GM18951 (cell line): Measurements from ENCODE around the gene PYGO2.
A peak's percentile ranks its signal among the peaks of the same experiment; 100 is the strongest.
"Not testable (repeated sequence)": the region's sequence is repeated elsewhere in the genome, so short reads cannot be mapped to it uniquely, and the experiment has no call there.

Source experiments
- POLR2A ChIP-seq: IDR thresholded peaks from 4 replicates; pipeline ENCODE4 v1.6.1; 2011; ENCODE audit warnings: mild to moderate bottlenecking; ENCODE audit not compliant: insufficient read length, insufficient read depth; ENCODE audit errors: extremely low read depth
- in situ Hi-C: fragments of 300-500 bp; cut with MboI; formaldehyde crosslinking; loops from one replicate; pipeline ENCODE4 v1.12.0; 2022; ENCODE audit warnings: low sequenced_read_pairs, mixed read lengths, inconsistent platforms; ENCODE audit not compliant: unreplicated experiment

The PYGO2 gene

DNA sequence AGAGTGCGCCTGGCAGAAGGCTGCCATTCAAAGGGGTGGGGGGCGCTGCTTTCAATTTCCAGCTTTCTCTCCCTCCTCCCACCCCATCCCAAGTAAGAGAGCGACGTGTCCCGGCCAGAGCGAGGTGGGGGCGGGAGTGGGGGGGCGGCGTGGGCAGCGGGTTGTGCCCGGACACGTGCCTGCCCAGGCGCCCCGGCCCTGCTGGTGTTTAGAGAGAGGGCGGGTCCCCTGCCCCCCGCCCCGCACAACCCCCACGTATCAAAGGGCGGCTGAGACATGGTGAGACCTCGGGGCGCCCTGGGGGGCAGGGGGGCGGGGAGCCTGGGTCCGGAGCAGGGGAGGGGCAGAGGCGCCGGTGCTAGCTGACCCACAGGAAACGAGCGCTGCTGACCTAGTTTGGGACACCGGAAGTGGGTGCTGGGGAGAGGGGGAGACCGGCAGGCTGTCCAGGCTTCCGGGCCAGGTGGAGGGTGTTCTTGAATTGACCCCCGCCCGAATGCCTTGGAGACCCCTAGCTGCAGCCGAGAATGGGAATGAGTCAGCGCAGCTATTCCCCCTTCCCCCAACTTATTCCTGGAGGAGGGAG, 42.3 kb upstream of the PYGO2 start:
- in situ Hi-C loops = no loop called here

DNA sequence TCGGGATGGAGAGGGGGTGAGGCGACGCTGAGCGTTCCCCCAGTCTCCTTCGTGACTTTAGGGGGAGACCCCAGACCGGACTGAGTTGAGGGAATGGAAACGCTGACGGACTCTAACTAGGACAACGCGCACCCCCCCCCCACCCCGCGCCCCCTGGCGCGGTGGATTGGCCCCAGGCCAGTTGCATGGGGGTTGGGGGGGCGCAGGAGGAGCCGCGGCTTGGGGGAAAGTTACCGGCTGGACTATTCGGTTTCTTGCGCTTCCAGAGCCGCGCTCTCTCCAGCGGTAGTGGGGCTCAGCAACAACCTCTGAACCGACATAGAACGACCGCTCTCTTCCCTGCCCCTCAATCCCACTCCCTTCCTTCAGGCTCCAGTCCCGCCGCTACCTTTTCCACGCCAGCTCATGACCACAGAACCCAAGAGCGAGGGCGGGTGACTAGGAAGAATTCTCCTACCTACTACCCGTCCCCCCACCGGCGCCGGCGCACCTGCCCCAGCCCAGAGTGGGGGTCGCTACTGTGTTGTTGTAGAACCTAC, 41.7 kb upstream of the PYGO2 start:
- in situ Hi-C loops = no loop called here
- TF ChIP-seq POLR2A = peak; percentile 16

More for the DNA sequence above, 42.3 kb upstream of the PYGO2 start:
- TF ChIP-seq POLR2A = peak; percentile 20

DNA sequence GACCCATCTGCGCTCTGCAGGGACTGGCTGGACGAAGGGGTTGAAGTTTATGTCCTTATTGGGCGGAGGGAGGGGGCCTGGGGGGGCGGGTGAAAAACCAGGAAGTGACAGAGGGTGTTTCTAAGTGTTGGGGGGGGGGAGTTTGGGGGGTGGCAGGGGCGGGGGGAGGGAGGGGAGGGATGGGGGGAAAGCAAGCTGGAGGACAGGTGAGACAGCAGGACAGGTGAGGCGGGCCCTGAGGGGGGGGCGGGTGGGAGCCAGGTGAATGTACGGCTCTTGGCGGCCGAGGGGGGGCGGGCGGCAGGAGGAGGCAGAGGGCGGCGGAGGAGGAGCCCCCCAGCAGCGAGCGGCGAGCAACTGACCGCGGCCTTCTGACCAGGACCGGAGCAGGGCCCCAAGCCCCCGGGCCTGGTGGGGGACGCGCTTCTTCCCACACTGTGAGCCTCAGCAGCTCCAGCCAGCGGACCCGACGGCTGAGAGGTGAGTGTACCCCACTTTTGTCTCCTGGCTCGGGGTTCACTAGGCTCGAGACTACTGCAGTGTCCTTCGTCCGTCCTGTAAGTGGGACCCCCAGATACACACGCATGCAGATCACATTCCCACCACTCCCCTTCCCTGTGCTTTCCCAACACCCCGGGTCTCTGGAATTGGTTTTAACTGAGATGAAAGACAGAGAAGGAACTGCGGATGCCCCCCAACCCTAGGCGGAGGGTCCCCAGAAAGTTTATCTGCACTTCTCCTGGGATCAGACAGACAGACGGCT, 41.1 kb upstream of the PYGO2 start, which contains the start of gene ZBTB7B:
Gene ZBTB7B, plus strand, starts transcription at position 339 of the 763 bp plus-strand sequence. CDS start 11,859 bp downstream, outside the sequence.
- no peak for TF ChIP-seq POLR2A
- in situ Hi-C loops = no loop called here

- in situ Hi-C loops = no loop called here
- TF ChIP-seq POLR2A = peak; percentile 1
Measured at GRCh38 chr1:155001675-155002463, 40.3 kb upstream of the PYGO2 start.

DNA sequence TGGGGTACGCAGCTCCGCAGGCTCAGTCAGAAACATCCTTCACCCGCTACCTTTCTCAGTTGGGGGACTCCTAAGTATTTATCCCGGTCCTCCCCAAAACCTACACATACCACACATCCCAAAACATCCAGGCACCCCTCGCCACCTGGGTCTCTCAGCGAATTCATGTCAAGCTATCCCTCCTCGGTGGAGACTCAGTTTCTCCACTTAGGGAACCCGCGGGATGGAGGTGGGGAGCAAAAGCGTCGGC, 39.8 kb upstream of the PYGO2 start:
- in situ Hi-C loops = no loop called here
- TF ChIP-seq POLR2A = no peak

DNA sequence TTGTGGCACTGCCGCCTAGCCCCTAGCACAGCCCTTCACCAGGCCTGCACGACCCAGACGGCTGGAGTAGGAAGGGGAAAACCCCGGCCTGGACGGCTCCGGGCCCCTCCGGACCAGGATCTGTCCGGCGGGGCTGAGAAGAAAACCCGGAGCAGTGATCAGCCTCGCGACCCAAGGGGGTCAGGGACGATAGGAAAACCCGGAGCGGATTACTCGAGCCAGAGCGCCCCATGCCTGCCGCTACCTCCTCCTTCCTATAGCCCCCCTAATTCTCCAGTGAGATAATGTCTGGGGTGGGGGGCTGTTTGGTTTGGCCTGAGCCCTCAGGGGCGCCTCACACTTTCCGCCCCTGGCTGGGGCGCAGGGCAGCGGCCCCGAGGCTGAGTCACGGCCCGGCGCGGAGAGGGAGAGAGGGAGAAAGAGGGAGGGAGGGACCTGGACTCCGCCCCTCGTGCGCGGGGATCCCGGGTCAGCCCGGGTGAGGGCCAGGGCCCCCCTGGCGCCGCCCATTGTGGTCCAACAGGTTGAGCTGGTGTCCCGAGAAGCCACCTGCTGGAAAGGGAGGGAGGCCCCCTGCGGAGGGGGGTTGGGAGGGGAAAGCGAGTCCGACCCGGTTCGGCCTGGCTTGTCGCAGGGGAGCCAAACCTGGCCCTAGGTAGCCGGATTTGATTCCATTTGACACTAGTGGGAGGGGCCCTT, 39.3 kb upstream of the PYGO2 start:
- peak; percentile 66 for TF ChIP-seq POLR2A
- in situ Hi-C loops = no loop called here

DNA sequence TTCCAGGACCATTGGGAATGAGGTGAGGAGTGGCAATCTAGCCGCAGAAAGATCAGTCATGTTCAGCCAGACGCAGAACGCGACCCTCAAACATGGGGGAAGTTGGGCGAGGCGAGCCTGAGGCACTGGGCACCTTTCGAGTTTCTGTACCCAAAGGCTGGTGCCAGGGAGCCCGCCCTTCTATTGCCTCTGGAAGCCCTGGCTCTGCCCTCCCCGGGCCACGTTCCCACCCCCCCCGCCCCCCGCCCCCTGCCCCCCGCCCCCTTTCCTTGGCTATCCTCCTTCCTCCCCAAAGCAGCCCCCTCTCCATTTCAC, 38.8 kb upstream of the PYGO2 start:
- no peak for TF ChIP-seq POLR2A
- in situ Hi-C loops = no loop called here

- peak; percentile 43 for TF ChIP-seq POLR2A
- in situ Hi-C loops = no loop called here
Measured at GRCh38 chr1:154999571-155000410, 38.2 kb upstream of the PYGO2 start.

DNA sequence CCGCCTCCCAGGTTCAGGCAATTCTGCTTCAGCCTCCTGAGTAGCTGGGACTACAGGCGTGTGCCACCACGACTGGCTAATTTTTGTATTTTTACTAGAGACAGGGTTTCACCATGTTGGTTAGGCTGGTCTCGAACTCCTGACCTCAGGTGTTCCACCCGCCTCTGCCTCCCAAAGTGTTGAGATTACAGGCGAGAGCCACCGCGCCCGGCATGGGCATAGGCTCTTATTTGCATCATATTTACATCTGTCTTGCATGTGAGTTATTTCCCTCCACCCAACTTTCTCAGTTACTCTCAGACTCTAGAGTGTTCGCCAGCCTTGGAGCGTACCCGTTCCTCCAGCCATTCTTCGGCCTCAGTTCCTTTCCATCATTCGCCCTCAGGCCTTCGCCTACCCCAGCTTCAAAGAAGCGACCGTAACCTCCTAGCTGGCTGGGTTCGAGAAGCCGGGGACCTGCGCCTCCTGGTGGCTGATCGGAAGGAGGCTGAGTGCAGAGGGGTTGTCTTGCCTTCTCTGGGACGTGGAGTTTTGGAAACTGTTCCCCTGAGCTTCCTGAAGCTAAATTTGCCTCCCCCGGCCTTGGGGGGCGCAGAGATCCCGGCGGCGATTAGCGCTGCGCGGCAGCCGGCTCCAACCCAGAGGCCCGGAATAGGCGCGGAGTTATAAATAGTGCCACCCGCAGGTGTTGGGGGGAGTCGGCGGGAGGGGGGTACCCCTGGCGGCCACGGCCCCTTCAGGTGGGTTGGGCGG, 37.4 kb upstream of the PYGO2 start:
- in situ Hi-C loops = no loop called here
- TF ChIP-seq POLR2A = peak; percentile 52

DNA sequence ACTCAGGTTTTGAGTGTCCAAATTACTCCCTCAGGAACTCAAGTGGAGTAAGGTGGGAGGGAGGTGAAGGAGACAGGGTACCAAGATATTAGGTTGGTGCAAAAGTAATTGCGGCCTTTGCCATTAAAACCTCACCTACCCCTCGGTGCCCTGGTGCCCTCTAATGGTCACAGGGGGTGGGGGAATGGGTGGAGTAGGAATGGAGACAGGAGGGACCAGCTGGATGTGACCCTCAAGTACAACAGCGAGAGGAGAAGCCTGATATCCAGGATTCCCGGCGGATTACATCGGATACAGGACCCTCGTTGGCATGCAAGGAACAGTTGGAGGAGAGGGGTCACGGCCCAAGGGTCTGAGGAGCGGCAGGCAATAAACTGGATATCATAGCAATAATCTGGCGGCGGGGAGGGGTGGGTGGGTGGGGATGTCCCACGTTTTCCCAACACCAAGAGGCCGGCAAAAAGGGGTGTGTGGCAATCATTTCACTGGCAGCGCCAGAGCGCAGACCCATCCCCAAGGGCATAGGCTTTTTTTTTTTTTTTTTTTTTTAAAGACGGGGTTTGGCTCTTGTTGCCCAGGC, 36.7 kb upstream of the PYGO2 start:
- in situ Hi-C loops = no loop called here
- TF ChIP-seq POLR2A = no peak

DNA sequence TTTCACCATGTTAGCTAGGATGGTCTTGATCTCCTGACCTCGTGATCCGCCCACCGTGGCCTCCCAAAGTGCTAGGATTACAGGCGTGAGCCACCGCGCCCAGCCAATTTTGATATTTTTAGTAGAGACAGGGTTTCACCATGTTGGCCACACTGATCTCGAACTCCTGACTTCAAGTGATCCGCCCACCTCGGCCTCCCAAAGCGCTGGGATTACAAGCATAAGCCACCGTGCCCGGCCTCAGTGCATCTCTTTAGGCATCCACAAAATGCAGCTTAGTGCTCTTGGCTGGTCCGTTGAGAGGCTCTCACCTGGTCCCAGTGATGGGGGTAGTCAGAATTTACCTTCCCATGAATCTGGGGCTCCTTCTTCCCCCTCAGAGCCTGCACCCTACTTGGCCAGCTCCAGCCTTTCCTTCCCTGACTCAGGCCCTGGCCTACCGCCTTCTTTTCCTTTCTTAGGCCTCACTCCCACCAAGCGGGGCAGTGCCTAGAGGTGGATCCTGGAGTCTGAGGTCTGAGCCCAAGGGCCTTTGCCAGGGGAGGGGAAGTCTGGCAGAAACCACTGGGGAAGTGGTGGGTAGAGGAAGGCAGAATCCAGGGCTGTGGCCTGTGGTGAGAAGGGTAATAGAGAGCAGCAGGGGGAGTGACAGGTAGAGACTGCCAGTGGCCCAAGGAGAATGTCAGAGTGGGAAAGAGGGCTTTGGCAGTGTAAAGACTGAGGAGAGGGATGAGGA, 35.6 kb upstream of the PYGO2 start:
- in situ Hi-C loops = no loop called here
- no peak for TF ChIP-seq POLR2A

DNA sequence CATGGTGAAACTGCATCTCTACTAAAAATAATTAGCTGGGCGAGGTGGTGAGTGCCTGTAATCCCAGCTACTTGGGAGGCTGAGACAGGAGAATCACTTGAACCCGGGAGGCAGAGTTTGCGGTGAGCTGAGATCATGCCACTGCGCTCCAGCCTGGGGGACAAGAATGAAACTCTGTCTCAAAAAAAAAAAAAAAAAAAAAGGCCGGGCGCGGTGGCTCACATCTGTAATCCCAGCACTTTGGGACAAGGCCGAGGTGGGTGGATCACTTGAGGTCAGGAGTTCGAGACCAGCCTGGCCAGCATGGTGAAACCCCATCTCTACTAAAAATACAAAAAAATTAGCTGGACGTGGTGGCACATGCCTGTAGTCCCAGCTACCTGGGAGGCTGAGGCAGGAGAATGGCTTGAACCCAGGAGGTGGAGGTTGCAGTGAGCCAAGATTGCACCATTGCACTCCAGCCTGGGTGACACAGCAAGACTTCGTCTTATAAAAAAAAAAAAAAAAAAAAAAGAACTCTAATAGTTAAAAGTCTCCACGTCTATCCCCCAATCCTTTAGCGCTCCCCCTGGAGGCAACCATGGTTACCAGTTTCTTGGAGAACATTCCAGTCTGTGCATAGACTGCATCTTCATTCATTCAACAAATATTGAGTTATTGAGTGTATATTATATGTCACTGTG, 33.9 kb upstream of the PYGO2 start:
- in situ Hi-C loops = not testable (repeated sequence)
